ENCODE data around the gene GALNT2. TPM values are rescaled to one million over a fixed set of nuclear protein-coding genes. Genes with fewer than 3 reads are reported as not detected.

GALNT2 gene
- total RNA-seq, 1 donor from 2014 or later, result 66.8 TPM

- DNase-seq (ENCODE audit: low read depth), result peak; percentile 56
These were observed 23.2 kb downstream of the GALNT2 start for GRCh38 chr1:230090194-230090711.

DNA sequence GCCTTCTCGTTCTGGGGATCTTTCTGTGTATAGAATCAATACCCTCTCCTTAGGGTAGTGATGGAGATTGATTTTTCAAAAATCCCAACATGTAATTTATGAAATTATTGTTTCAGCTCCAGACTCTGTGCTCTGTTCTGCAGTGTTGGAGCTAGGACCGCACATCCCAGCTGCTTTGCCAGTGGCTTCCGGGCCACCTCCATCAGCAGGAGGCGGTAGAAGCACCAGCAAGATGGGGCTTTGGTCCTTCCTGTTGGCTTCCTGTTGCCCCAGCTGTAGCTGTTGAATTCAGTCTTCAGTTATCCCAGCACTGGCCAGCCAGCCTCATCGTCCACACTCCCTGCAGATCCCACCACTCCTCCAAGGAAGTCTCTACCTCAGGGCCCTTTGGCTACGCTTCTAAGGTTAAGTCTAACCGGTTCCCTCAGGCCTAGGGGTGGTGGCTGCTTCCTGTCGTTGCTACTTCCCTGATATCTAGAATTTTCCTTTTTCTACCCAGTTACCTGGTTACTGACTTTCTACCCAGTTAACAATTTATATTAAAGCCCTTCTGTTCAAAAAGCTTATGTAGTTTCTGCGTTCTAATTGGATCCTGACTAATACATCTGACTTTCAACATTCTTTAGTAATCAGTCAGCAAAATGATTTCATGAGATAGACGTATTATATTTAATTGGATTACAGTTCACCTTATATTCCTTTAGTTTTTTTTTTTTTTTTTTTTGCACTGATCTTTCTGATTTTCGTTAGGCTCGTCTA is 24.6 kb downstream of the GALNT2 start:
- no peak for DNase-seq (ENCODE audit: low read depth)

DNA sequence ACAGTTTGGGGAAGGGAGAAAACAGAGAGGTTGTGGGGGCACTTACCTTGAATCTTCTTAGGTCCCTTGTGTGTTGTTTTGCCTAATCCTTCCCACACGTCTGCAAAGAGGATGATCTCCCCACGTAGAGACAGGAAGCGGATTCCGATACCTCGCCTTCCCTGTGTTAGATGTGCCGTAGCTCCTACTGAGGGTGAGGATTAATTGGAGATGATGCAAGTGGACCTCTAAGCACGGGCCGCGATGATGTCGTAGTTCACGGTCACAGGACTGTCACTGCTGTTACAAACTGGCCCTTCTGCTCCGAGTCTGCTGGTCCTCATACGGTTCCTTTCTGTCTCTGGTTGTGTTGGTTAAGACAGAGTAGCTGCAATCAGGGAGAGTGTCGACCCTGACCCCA is 27.7 kb downstream of the GALNT2 start:
- no peak for DNase-seq (ENCODE audit: low read depth)

DNA sequence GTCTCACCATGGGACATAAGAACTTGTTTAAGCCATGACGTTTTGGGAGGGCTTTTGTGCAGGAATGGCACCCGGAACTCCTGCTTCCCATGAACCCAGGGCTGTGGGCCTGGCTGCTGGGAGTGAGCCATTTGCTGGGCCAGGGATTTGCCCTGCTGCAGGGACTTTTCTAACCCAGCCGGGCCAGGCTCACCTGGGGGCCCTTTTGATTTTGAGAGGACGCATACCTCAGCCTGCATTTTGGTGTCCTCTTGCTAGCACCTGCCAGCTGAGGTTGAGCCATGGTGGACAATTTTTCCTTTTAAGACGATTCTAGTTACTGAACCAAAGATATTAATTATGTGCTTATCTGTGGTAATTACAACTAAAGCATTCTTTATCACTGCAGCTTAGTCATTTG is 28.9 kb downstream of the GALNT2 start:
- no peak for DNase-seq (ENCODE audit: low read depth)

GRCh38 chr1:230097370-230097769 is 30.3 kb downstream of the GALNT2 start:
- DNase-seq (ENCODE audit: low read depth), result no peak

DNA sequence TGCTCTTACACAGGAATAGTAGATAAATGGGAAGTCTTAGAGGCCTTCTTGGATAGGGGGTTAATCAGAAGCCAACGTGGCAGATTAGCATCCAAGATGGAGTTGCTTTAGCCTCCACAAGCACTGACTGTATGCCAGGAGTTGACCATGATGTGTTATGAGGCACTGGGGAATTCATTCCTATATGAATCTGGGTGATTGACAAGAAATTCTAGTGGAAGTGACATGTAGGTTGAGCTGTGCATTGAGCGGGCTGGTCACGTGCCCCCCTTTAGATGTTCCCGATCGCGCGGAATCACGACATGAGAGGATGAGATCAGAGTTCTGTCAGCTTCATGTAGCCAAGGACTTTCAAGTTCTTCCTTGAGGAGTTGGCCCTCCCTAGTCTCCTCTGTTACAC is 31.7 kb downstream of the GALNT2 start:
- DNase-seq (ENCODE audit: low read depth), result no peak

GRCh38 chr1:230099465-230099864 is 32.4 kb downstream of the GALNT2 start:
- DNase-seq (ENCODE audit: low read depth), result peak; percentile 55

- no peak for DNase-seq (ENCODE audit: low read depth)
These were observed 33.9 kb downstream of the GALNT2 start for GRCh38 chr1:230100932-230101331.

GRCh38 chr1:230101556-230101955 is 34.5 kb downstream of the GALNT2 start:
- no peak for DNase-seq (ENCODE audit: low read depth)

- no peak for DNase-seq (ENCODE audit: low read depth)
These were observed 35.0 kb downstream of the GALNT2 start for GRCh38 chr1:230102046-230102445.

- DNase-seq (ENCODE audit: low read depth), result no peak
These were observed 35.4 kb downstream of the GALNT2 start for GRCh38 chr1:230102472-230102871.

- no peak for DNase-seq (ENCODE audit: low read depth)
These were observed 36.5 kb downstream of the GALNT2 start for GRCh38 chr1:230103306-230104173.

- DNase-seq (ENCODE audit: low read depth), result peak; percentile 96
These were observed 37.6 kb downstream of the GALNT2 start for GRCh38 chr1:230104395-230105244.

DNA sequence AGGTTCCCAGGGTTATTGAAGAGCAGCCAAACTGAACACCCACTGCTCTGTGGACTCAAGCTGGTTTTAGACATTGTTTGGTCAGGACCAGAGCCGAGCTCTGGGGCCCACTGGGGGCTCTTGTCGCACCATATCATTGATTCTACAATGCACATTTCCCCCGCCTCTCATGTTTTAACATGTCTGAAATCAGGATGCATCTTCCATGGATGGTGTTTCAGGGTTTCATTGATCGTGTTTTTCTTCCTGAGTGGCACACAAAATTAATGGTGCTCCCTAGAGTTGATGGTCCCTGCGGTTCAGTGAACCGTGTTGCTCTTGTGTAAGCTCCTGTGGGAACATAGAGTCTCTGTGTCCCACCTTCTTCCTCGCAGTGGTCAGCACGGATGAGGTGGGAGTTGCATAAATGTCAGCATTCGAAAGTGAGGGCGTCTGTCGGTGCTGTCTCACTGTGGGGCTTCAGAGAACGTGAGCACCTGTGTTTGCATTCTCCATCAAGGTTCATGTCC is 38.3 kb downstream of the GALNT2 start:
- DNase-seq (ENCODE audit: low read depth), result no peak

DNA sequence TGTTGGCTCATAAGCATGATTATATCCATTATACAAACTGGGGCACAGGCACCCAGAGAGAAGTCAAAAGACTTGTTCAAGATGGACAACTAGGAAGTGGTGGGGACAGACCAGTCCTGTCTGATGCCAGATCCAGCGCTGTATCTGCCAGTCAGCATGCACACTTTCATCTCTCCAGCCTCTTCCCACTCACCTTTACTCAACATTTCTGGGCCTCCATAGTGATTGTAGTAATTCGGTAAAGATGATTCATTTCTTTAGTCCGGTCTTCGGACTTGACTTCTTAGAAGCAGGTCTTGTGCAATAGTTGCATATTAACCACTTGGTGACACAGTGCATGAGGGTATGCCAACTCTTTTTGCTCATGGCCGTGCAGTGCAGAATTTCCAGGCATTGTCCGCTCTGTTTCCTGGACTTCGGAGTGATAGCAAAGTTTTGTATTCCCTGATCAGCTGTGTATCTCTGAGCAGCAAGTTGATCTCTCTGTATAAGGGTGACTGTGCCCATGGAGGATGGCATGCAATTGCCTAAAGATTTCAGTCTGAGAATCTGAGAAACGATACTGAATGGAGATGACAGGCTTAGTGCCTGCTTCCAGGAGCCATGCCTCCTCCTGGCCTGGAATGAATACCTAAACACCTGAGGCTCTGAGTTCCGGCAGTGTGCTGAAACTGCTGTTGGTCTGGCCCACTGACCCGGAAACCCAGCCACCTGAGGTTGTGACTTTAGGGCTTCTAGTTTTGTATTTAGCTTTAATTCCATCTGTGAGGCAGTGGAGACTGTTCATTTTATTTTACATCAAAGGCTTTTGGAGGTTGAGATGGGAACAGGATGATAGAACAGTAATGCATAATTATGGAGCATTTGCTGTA is 39.0 kb downstream of the GALNT2 start:
- DNase-seq (ENCODE audit: low read depth), result no peak

- no peak for DNase-seq (ENCODE audit: low read depth)
These were observed 40.9 kb downstream of the GALNT2 start for GRCh38 chr1:230107941-230108340.

DNA sequence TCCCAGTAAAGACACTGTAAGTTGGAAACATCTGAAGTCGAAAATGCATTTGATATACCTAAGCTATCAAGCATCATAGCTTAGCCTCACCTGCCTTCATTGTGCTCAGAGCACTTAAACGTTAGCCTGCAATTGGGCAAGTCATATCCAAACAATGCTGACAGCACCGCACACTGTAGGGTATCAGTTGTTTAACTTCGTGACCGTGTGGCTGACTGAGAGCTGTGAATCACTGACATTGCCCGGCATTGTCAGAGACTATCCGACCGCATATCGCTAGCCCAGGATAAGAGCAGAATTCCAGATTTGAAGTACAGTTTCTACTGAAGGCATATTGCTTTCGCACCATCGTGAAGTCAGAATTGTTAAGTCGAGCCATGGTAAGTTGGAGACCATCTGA is 41.5 kb downstream of the GALNT2 start:
- DNase-seq (ENCODE audit: low read depth), result no peak

DNA sequence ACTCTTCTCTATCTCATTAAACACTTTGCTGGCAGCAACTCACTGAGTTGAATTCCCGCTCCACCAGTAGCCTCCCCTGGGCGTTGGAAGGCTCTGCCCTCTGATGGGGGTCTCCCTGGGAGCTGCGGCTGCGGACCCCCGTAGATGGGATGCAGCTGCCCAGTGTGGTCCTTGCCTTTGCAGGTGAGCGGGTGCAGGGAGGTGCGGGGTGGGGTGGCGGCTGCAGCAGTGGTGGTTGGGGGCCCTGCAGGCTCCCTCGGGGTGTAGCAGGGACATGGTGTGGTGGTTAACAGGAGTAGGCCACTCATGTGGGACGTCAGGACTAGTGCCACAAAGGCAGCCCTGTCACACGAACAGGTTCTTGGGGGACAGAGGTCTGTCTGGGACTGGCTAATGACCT is 42.0 kb downstream of the GALNT2 start:
- no peak for DNase-seq (ENCODE audit: low read depth)

DNA sequence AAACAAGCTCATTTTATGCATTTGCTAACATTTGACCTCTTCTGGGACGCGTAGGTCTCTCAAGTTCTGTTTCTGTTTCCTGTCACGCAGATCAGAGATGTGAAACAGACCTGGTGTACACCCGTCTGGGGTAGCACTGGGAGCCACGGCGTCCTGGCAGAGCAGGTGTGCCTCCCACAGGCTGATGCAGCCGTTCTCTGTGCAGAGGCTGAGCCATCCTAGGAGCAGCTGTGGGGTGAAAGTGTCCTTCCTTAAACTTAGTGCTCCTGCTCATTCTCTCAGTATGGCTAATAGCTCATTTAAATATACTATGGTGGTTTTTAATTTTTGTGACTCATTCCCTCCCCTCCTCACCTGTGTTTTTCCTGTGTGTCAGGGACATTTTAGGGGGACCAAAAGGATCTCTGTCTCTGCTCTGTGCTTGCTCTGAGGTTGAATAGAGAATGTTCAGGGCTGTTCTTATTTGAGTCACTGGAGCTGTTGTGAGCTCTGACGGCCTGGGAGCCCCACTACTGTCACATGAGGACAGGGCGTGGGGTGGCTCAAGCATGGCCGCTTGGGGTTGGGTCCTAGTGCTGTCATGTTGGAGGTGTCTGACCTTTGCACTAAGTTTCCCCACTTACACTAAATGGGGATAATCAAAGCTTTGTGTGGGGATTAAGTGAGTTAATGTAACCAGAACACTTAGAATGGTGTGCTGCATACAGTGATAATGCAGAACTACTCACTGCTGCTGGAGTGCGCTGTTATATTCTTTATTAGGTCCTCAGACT is 43.0 kb downstream of the GALNT2 start:
- peak; percentile 46 for DNase-seq (ENCODE audit: low read depth)
